Stimulated activated CD8-positive, alpha-beta memory T cell treated with anti-CD3 and anti-CD28 coated beads, Interleukin-7, amount 100 ng/mL, for 24 hours (primary cell): ENCODE data around the gene LIPJ.

Experiments used
- DNase-seq: peaks from one replicate; pipeline ENCODE4 v3.0.0-alpha.2; 2020; ENCODE audit warnings: low read depth

The LIPJ gene

GRCh38 chr10:88586462-88586861, at the start of gene LIPJ:
LIPJ (plus strand) TSS chr10:88586762; CDS start chr10:88590688, 3,926 bp downstream.
- no peak for DNase-seq

GRCh38 chr10:88537322-88537721, 49.2 kb upstream of the LIPJ start:
- DNase-seq, result no peak

GRCh38 chr10:88538048-88538447, 48.5 kb upstream of the LIPJ start:
- DNase-seq, result no peak

GRCh38 chr10:88540351-88540750, 46.2 kb upstream of the LIPJ start:
- DNase-seq, result no peak

GRCh38 chr10:88541116-88541626, 45.4 kb upstream of the LIPJ start:
- no peak for DNase-seq

GRCh38 chr10:88542522-88542921, 44.0 kb upstream of the LIPJ start:
- no peak for DNase-seq

- DNase-seq, result no peak
Measured at GRCh38 chr10:88544140-88544870, 42.3 kb upstream of the LIPJ start.

- DNase-seq, result no peak
Measured at GRCh38 chr10:88545359-88545758, 41.2 kb upstream of the LIPJ start.

- DNase-seq, result no peak
Measured at GRCh38 chr10:88546497-88546896, 40.1 kb upstream of the LIPJ start.

- DNase-seq, result no peak
Measured at GRCh38 chr10:88551246-88551645, 35.3 kb upstream of the LIPJ start.

GRCh38 chr10:88553116-88553752, 33.3 kb upstream of the LIPJ start:
- no peak for DNase-seq

GRCh38 chr10:88555190-88555908, 31.2 kb upstream of the LIPJ start:
- no peak for DNase-seq

- DNase-seq, result no peak
Measured at GRCh38 chr10:88557256-88557655, 29.3 kb upstream of the LIPJ start.

- no peak for DNase-seq
Measured at GRCh38 chr10:88557658-88558057, 28.9 kb upstream of the LIPJ start.

GRCh38 chr10:88562152-88562551, 24.4 kb upstream of the LIPJ start:
- DNase-seq, result no peak

GRCh38 chr10:88565072-88565471, 21.5 kb upstream of the LIPJ start:
- DNase-seq, result no peak

- no peak for DNase-seq
Measured at GRCh38 chr10:88582411-88582805, 4.2 kb upstream of the LIPJ start.

GRCh38 chr10:88582806-88583583, 3.6 kb upstream of the LIPJ start, which contains the start of gene RNLS:
RNLS (minus strand) TSS chr10:88583318.
- peak; percentile 40 for DNase-seq

GRCh38 chr10:88583584-88583957, 3.0 kb upstream of the LIPJ start:
- no peak for DNase-seq

- no peak for DNase-seq
Measured at GRCh38 chr10:88592381-88592780, 5.8 kb downstream of the LIPJ start.

- DNase-seq, result no peak
Measured at GRCh38 chr10:88592906-88593305, 6.3 kb downstream of the LIPJ start.

- no peak for DNase-seq
Measured at GRCh38 chr10:88594482-88594881, 7.9 kb downstream of the LIPJ start.
